Karpas-422 (cell line): ENCODE results near the gene AGMO. TPM values are rescaled to one million over a fixed set of nuclear protein-coding genes. Genes with fewer than 3 reads are reported as not detected.

ENCODE experiments used
- DNase-seq: peaks from one replicate; pipeline ENCODE4 v3.0.0-alpha.2; 2015
- H2AFZ ChIP-seq: fragments of 200-600 bp; sonication (generic); 2 replicates; pipeline ENCODE4 v1.6.1; 2014; ENCODE audit warnings: antibody characterized with exemption, low read length, mixed read lengths
- H3K27ac ChIP-seq: fragments of 200-600 bp; sonication (generic); 2 replicates; pipeline ENCODE4 v1.5.1; 2014; ENCODE audit warnings: mild to moderate bottlenecking, low read length, moderate library complexity
- H3K27me3 ChIP-seq: fragments of 200-600 bp; sonication (generic); 2 replicates; pipeline ENCODE4 v1.6.1; 2014; ENCODE audit warnings: low read length, mixed read lengths
- H3K36me3 ChIP-seq: fragments of 200-600 bp; sonication (generic); 2 replicates; pipeline ENCODE4 v1.6.1; 2014; ENCODE audit warnings: low read length, mixed read lengths; ENCODE audit not compliant: insufficient read depth
- H3K4me1 ChIP-seq: fragments of 200-600 bp; sonication (generic); 2 replicates; pipeline ENCODE4 v1.6.1; 2014; ENCODE audit warnings: mild to moderate bottlenecking, low read length, mixed read lengths
- H3K4me2 ChIP-seq: fragments of 200-600 bp; sonication (generic); 2 replicates; pipeline ENCODE4 v1.6.1; 2014; ENCODE audit warnings: low read length, low read depth, mild to moderate bottlenecking; ENCODE audit not compliant: poor library complexity, severe bottlenecking
- H3K4me3 ChIP-seq: fragments of 200-600 bp; sonication (generic); 2 replicates; pipeline ENCODE4 v1.5.1; 2014; ENCODE audit warnings: mild to moderate bottlenecking, antibody characterized with exemption, low read length, mixed read lengths
- H3K79me2 ChIP-seq: fragments of 200-600 bp; sonication (generic); 2 replicates; pipeline ENCODE4 v1.6.1; 2014; ENCODE audit warnings: mild to moderate bottlenecking, low read length, mixed read lengths
- H3K9ac ChIP-seq: fragments of 200-600 bp; sonication (generic); 2 replicates; pipeline ENCODE4 v1.6.0; 2014; ENCODE audit warnings: low read length
- H3K9me2 ChIP-seq: fragments of 200-600 bp; sonication (generic), shearing (Covaris generic); replicated peaks from 2 replicates; pipeline ENCODE4 v1.6.0; 2014; ENCODE audit warnings: mild to moderate bottlenecking, low read length, moderate library complexity; ENCODE audit not compliant: insufficient read depth
- H3K9me3 ChIP-seq: fragments of 300-700, 200-600 bp; sonication (generic); 2 replicates; pipeline ENCODE4 v1.6.1; 2014; ENCODE audit warnings: low read length, mixed read lengths
- H4K20me1 ChIP-seq: fragments of 200-600 bp; sonication (generic); 2 replicates; pipeline ENCODE4 v1.6.1; 2014; ENCODE audit warnings: mild to moderate bottlenecking, antibody characterized with exemption, low read length, low read depth; ENCODE audit not compliant: insufficient read depth
- total RNA-seq: library from RNA; depleted of rRNA; stranded (reverse); fragments of >200 nt; shearing (Covaris generic); gene quantifications from 2 replicates; pipeline ENCODE4 v1.2.3, GENCODE V29; 2014; ENCODE audit warnings: low replicate concordance

Gene AGMO
- total RNA-seq, 1 experiment from 2014 or later, result not detected

DNA sequence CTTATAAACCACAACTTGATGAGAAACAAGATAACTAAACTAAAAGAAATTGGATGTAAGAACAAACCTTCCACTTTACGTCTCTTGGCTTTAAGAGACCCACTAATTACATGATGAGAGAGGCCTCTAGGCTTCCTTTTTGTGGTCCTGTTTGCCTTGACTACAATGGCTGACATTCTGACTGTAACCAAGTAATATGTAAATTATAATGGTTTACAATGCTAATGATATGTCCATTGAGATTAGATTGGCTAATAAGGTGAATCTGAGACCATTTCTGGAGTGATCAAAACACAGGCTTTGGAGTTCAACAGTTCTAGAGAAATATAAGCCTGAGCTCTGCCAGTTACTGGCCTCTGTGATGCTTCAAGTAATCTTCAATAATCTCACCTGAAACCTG is 39.4 kb upstream of the AGMO start:
- Histone ChIP-seq H3K27ac (no peak overlapping the region), H3K9ac (no peak overlapping the region), H3K4me3 (no peak overlapping the region), H4K20me1 (no peaks in the 10 kb centered on the region), H2AFZ (no peak overlapping the region), H3K79me2 (no peaks in the 10 kb centered on the region), H3K36me3 (no peaks in the 10 kb centered on the region), H3K4me1 (no peaks in the 10 kb centered on the region), H3K9me2 (no peaks in the 10 kb centered on the region), H3K27me3 (no peaks in the 10 kb centered on the region), H3K9me3 (peaks cover 33% of the 10 kb centered on the region), H3K4me2 (no peak overlapping the region)
- DNase-seq, result no peak

DNA sequence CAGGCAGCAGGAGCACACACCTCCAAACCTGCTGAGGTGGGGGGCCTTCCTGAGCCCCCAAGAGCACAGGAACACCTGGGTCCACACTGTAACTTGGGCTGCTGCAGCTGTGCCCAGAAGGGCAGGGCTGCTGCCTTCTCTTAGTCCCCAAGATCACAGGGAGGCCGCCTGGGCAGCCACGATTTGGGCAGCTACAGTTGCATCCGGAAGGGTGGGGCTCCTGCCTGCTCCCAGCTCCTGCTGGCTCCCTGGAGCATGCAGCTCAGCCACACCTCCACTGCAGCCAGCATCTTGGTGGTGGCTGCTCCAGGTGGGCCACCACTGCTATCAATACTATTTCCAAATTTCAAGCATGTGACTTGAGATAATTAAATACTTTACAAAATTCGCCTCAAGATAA is 38.5 kb upstream of the AGMO start:
- H2AFZ ChIP-seq, result no peak overlapping the region
- no peak overlapping the region for H3K4me3 ChIP-seq
- no peaks in the 10 kb centered on the region for H3K9me2 ChIP-seq
- DNase-seq, result no peak
- H3K9me3 ChIP-seq, result peaks cover 33% of the 10 kb centered on the region
- no peak overlapping the region for H3K27ac ChIP-seq
- H3K4me2 ChIP-seq, result no peak overlapping the region
- no peaks in the 10 kb centered on the region for H3K27me3 ChIP-seq
- no peak overlapping the region for H3K9ac ChIP-seq
- no peaks in the 10 kb centered on the region for H3K36me3 ChIP-seq
- no peaks in the 10 kb centered on the region for H3K79me2 ChIP-seq
- H4K20me1 ChIP-seq, result no peaks in the 10 kb centered on the region
- H3K4me1 ChIP-seq, result no peaks in the 10 kb centered on the region

DNA sequence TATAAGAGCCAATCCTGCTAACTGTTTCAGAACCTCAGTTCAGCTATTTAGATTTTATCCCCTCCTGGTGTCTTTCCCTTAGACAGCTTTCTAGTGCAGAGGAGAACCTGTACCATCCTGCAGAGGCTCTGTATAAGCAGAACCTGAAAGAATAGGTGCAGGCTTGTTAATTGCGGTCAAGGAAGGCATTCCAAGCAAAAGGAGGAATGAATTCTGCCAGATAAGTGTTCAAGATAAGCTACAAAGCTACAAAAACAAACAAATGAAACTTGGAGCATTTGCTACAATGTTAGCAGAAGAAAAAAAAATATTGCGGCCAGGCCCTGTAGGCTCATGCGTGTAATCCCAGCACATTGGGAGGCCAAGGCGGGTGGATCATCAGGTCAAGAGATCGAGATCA is 32.6 kb upstream of the AGMO start:
- Histone ChIP-seq H3K4me2 (no peak overlapping the region), H4K20me1 (no peaks in the 10 kb centered on the region), H3K9me3 (peaks cover 6% of the 10 kb centered on the region; the same call in 1 of the 2 replicates), H3K79me2 (no peaks in the 10 kb centered on the region), H3K36me3 (no peaks in the 10 kb centered on the region), H3K4me1 (no peaks in the 10 kb centered on the region), H3K27me3 (no peaks in the 10 kb centered on the region), H3K9me2 (no peaks in the 10 kb centered on the region), H3K4me3 (no peak overlapping the region), H3K9ac (no peak overlapping the region), H3K27ac (no peak overlapping the region), H2AFZ (no peak overlapping the region)
- DNase-seq, result no peak

DNA sequence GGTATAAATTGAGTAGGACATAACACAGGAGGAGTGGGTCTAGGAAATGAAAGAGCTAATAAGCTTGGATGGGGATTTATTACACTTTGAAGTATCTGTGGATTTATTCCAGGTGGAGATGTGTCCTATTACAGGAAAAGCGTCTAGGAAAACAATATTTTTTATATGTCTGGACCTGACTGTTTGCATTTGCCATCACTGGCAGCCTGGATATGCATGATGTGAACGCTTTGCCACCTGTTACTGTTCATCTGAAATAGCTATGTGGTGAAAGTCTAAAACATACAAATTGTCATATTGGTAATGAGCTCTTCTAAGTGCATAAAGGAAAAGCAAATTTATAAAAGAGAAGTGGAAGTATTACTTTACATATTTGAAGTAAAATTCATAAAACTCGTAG is 31.6 kb upstream of the AGMO start:
- Histone ChIP-seq H3K27me3 (no peaks in the 10 kb centered on the region), H3K9ac (no peak overlapping the region), H3K4me2 (no peak overlapping the region), H3K4me1 (no peaks in the 10 kb centered on the region), H3K79me2 (no peaks in the 10 kb centered on the region), H3K9me3 (peaks cover 3% of the 10 kb centered on the region; the same call in 1 of the 2 replicates), H3K36me3 (no peaks in the 10 kb centered on the region), H3K4me3 (no peak overlapping the region), H3K9me2 (no peaks in the 10 kb centered on the region), H3K27ac (no peak overlapping the region), H2AFZ (no peak overlapping the region), H4K20me1 (no peaks in the 10 kb centered on the region)
- DNase-seq, result no peak

DNA sequence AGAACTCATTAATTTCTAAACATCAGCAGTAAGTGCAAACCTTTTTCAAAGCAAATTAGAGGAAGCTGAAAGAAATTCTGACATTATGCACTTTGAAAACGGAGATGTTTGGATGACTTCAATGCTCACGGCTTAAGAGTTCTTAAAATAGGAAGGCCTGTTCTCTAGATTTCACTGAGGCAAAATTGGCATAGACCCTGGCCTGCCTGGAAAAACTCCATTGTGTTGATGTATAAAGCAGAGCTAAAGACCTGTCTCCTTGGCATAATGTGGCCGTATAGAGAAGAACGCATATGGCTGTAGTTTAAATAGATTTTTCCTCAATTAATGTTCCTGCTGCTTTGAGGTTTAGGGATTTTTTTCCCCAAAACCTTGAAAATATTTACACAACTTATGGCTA is 24.5 kb upstream of the AGMO start:
- peaks cover 27% of the 10 kb centered on the region for H3K9me3 ChIP-seq
- H2AFZ ChIP-seq, result no peak overlapping the region
- H3K27ac ChIP-seq, result no peak overlapping the region
- H3K4me2 ChIP-seq, result no peak overlapping the region
- H3K27me3 ChIP-seq, result no peaks in the 10 kb centered on the region
- no peak overlapping the region for H3K9ac ChIP-seq
- no peaks in the 10 kb centered on the region for H3K9me2 ChIP-seq
- H4K20me1 ChIP-seq, result no peaks in the 10 kb centered on the region
- no peaks in the 10 kb centered on the region for H3K36me3 ChIP-seq
- H3K4me3 ChIP-seq, result no peak overlapping the region
- H3K4me1 ChIP-seq, result no peaks in the 10 kb centered on the region
- no peak for DNase-seq
- H3K79me2 ChIP-seq, result no peaks in the 10 kb centered on the region

DNA sequence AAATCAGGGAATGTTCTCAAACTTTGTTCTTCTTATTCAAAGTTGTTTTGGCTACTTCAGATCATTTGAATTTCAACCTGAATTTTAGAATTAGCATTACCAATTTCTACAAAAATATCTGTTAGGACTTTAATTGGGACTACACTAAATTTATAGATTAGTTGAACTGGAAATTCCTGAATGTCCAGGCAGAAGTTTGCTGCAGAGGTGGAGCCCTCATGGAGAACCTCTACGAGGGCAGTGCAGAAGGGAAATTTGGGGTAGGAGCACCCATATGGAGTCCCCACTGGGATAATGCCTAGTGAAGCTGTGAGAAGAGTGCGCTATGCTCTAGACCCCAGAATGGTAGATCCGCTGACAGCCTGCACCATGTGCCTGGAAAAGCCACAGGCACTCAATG is 22.8 kb upstream of the AGMO start:
- no peak for DNase-seq
- Histone ChIP-seq H2AFZ (no peak overlapping the region), H3K36me3 (no peaks in the 10 kb centered on the region), H3K4me1 (no peaks in the 10 kb centered on the region), H3K9ac (no peak overlapping the region), H4K20me1 (no peaks in the 10 kb centered on the region), H3K27ac (no peak overlapping the region), H3K79me2 (no peaks in the 10 kb centered on the region), H3K9me3 (peaks cover 27% of the 10 kb centered on the region), H3K27me3 (no peaks in the 10 kb centered on the region), H3K9me2 (no peaks in the 10 kb centered on the region), H3K4me2 (no peak overlapping the region), H3K4me3 (no peak overlapping the region)

DNA sequence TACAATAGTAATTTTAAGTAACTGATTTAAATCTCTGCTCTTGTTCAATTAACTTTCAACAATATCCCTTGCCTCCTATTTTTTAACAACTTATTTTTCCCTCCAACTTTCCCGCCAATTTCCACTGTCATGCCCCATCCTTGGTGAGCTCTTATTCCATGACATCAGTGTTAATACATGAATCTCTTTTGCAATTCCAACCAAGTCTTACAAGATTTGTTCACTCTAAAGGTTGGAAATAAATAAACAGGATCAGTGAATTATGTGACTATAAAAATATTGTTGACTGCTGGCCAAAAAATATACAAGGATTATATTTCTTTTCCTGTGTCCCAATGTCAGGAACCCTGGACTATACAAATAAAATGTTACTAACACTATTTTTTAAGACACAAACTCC is 21.0 kb upstream of the AGMO start:
- H4K20me1 ChIP-seq, result no peaks in the 10 kb centered on the region
- H3K4me2 ChIP-seq, result no peak overlapping the region
- H3K9me3 ChIP-seq, result peaks cover 21% of the 10 kb centered on the region
- no peaks in the 10 kb centered on the region for H3K27me3 ChIP-seq
- H3K27ac ChIP-seq, result no peak overlapping the region
- H3K79me2 ChIP-seq, result no peaks in the 10 kb centered on the region
- no peaks in the 10 kb centered on the region for H3K4me1 ChIP-seq
- no peak overlapping the region for H3K9ac ChIP-seq
- H2AFZ ChIP-seq, result no peak overlapping the region
- H3K4me3 ChIP-seq, result no peak overlapping the region
- no peak for DNase-seq
- H3K36me3 ChIP-seq, result no peaks in the 10 kb centered on the region
- no peaks in the 10 kb centered on the region for H3K9me2 ChIP-seq

DNA sequence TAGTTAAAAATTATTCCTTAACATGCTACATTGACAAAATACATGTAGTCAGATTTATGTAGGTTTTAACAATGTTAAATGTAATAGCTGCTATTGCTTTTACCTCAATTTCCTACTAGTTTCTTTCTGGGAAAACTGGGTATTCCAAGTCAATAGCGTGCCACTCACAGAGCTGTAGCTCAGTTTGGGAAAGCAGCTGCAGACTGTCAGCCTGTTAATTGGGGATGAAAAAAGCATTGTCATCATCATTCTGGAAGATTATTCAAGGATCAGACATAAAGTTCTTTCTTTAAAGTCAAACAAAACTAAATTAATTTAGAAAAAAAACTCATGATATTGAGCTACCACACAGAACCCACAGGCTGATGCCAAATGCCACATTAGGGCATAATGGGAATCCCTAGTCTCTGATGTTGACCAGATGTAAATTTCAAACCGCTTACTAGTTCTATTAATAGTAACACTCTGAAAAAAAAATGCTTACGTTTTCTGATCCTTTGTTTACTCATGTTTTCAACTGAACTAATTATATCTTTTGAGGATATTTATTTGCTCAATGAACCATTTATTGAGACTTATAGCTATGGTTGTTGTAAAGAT is 19.6 kb upstream of the AGMO start:
- Histone ChIP-seq H3K4me3 (no peak overlapping the region), H3K9me3 (peaks cover 21% of the 10 kb centered on the region), H3K27me3 (no peaks in the 10 kb centered on the region), H3K4me1 (no peaks in the 10 kb centered on the region), H2AFZ (no peak overlapping the region), H4K20me1 (no peaks in the 10 kb centered on the region), H3K9ac (no peak overlapping the region), H3K27ac (no peak overlapping the region), H3K4me2 (no peak overlapping the region), H3K9me2 (no peaks in the 10 kb centered on the region), H3K36me3 (no peaks in the 10 kb centered on the region), H3K79me2 (no peaks in the 10 kb centered on the region)
- DNase-seq, result no peak
